Measurements from ENCODE around the gene SYNGR3.

The SYNGR3 gene

GRCh38 chr16:1973461-1974156 is 16.2 kb upstream of the SYNGR3 start:
- no peaks in the 10 kb centered on the region for H3F3A ChIP-seq (ENCODE audit: insufficient read depth, low read length)
- H3K4me3 ChIP-seq (ENCODE audit: low read depth, low read length, poor library complexity, severe bottlenecking) = peak overlapping the region; percentile 95
- peaks cover 46% of the 10 kb centered on the region for H3K36me3 ChIP-seq (ENCODE audit: insufficient read depth, low read length)
- no peak overlapping the region for H3K27ac ChIP-seq (ENCODE audit: low read depth, low read length, poor library complexity, severe bottlenecking)
- H3K79me2 ChIP-seq (ENCODE audit: insufficient read depth, low read length) = peaks cover 4% of the 10 kb centered on the region; the same call in 1 of the 2 replicates
- peaks cover 27% of the 10 kb centered on the region for H3K4me1 ChIP-seq (ENCODE audit: insufficient read depth, low read length, severe bottlenecking)
- H3K9me2 ChIP-seq (ENCODE audit: low read depth, low read length) = no peaks in the 10 kb centered on the region
- H3K9ac ChIP-seq (ENCODE audit: low read length) = no peak overlapping the region; the same call in 1 of the 2 replicates
- H3K9me3 ChIP-seq (ENCODE audit: low read length) = no peaks in the 10 kb centered on the region
- TF ChIP-seq CTCF (IDR thresholded peaks at IDR 0.05; ENCODE audit: low read length) (no peak), EZH2 (IDR thresholded peaks at IDR 0.05; ENCODE audit: borderline replicate concordance, low read length) (no peak)
- peak overlapping the region; percentile 86 for H3K4me2 ChIP-seq (ENCODE audit: low read length)
- H2AFZ ChIP-seq (ENCODE audit: low read length) = no peak overlapping the region
- no peaks in the 10 kb centered on the region for H4K20me1 ChIP-seq (ENCODE audit: insufficient read depth, low read length)
- no peaks in the 10 kb centered on the region for H3K27me3 ChIP-seq (ENCODE audit: insufficient read depth, low read length)

GRCh38 chr16:1974157-1975070 is 15.4 kb upstream of the SYNGR3 start:
- no peaks in the 10 kb centered on the region for H3K9me2 ChIP-seq (ENCODE audit: low read depth, low read length)
- H3F3A ChIP-seq (ENCODE audit: insufficient read depth, low read length) = no peaks in the 10 kb centered on the region
- H3K4me1 ChIP-seq (ENCODE audit: insufficient read depth, low read length, severe bottlenecking) = peaks cover 30% of the 10 kb centered on the region
- no peak overlapping the region for H3K4me3 ChIP-seq (ENCODE audit: low read depth, low read length, poor library complexity, severe bottlenecking)
- H3K9me3 ChIP-seq (ENCODE audit: low read length) = no peaks in the 10 kb centered on the region
- no peak overlapping the region for H3K9ac ChIP-seq (ENCODE audit: low read length)
- H3K4me2 ChIP-seq (ENCODE audit: low read length) = no peak overlapping the region
- H4K20me1 ChIP-seq (ENCODE audit: insufficient read depth, low read length) = no peaks in the 10 kb centered on the region
- TF ChIP-seq CTCF (IDR thresholded peaks at IDR 0.05; ENCODE audit: low read length) (no peak), EZH2 (IDR thresholded peaks at IDR 0.05; ENCODE audit: borderline replicate concordance, low read length) (no peak)
- no peaks in the 10 kb centered on the region for H3K27me3 ChIP-seq (ENCODE audit: insufficient read depth, low read length)
- H2AFZ ChIP-seq (ENCODE audit: low read length) = no peak overlapping the region
- no peak overlapping the region for H3K27ac ChIP-seq (ENCODE audit: low read depth, low read length, poor library complexity, severe bottlenecking)
- peaks cover 49% of the 10 kb centered on the region for H3K36me3 ChIP-seq (ENCODE audit: insufficient read depth, low read length)
- H3K79me2 ChIP-seq (ENCODE audit: insufficient read depth, low read length) = peaks cover 4% of the 10 kb centered on the region; the same call in 1 of the 2 replicates

- TF ChIP-seq CTCF (IDR thresholded peaks at IDR 0.05; ENCODE audit: low read length) = no peak
- no peak for TF ChIP-seq EZH2 (IDR thresholded peaks at IDR 0.05; ENCODE audit: borderline replicate concordance, low read length)
- Histone ChIP-seq H3K4me3 (ENCODE audit: low read depth, low read length, poor library complexity, severe bottlenecking) (no peak overlapping the region), H3K27ac (ENCODE audit: low read depth, low read length, poor library complexity, severe bottlenecking) (no peak overlapping the region), H3K4me2 (ENCODE audit: low read length) (no peak overlapping the region), H3K27me3 (ENCODE audit: insufficient read depth, low read length) (no peaks in the 10 kb centered on the region; the same call in 1 of the 2 replicates), H2AFZ (ENCODE audit: low read length) (no peak overlapping the region), H3K9ac (ENCODE audit: low read length) (no peak overlapping the region), H3K9me2 (ENCODE audit: low read depth, low read length) (no peaks in the 10 kb centered on the region), H3K4me1 (ENCODE audit: insufficient read depth, low read length, severe bottlenecking) (peaks cover 26% of the 10 kb centered on the region), H3F3A (ENCODE audit: insufficient read depth, low read length) (no peaks in the 10 kb centered on the region), H3K79me2 (ENCODE audit: insufficient read depth, low read length) (peaks cover 4% of the 10 kb centered on the region; the same call in 1 of the 2 replicates), H3K36me3 (ENCODE audit: insufficient read depth, low read length) (peaks cover 49% of the 10 kb centered on the region), H3K9me3 (ENCODE audit: low read length) (no peaks in the 10 kb centered on the region), H4K20me1 (ENCODE audit: insufficient read depth, low read length) (no peaks in the 10 kb centered on the region)
Observed at GRCh38 chr16:1975432-1976215, 14.1 kb upstream of the SYNGR3 start.

Measured in OCI-LY1 (cell line).